ENCODE results near the gene TBC1D19.
"Not testable (repeated sequence)": the region's sequence is repeated elsewhere in the genome, so short reads cannot be mapped to it uniquely, and the experiment has no call there.

The TBC1D19 gene

DNA sequence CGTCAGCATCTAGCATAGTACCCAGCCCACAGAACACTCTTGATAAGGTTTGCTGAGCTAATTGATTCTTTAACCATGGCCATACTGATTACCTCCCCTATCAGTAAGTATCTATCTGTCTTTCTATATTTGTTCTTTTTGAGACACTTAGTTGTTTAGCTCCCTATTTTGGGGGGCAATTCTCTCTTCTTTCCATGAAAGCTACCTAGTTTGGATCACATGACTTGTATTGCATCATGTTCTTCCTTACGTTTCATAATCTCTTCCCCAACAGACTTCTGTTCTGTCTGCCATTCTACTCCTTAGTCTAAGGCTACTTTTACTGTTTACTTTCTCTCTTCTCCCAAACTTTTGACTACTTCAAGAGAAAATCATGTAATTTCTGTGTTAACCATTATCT is 39.0 kb downstream of the TBC1D19 start:
- Histone ChIP-seq H3K9ac (ENCODE audit: low read length in 2 of 2) (no peak overlapping the region), H3K27ac (ENCODE audit: low read length) (no peak overlapping the region), H3K4me3 (ENCODE audit: low read length in 2 of 2) (no peak overlapping the region), H3K4me1 (ENCODE audit: control insufficient read depth, insufficient read depth, low read length) (no peaks in the 10 kb centered on the region), H3K27me3 (ENCODE audit: control insufficient read depth in 1 of 2, insufficient read depth in 2 of 2, low read length in 2 of 2) (no peaks in the 10 kb centered on the region), H3K9me3 (ENCODE audit: control insufficient read depth in 2 of 2, low read length in 2 of 2) (no peaks in the 10 kb centered on the region), H3K36me3 (ENCODE audit: control insufficient read depth in 2 of 2, insufficient read depth in 2 of 2, low read length in 2 of 2) (no peaks in the 10 kb centered on the region)

DNA sequence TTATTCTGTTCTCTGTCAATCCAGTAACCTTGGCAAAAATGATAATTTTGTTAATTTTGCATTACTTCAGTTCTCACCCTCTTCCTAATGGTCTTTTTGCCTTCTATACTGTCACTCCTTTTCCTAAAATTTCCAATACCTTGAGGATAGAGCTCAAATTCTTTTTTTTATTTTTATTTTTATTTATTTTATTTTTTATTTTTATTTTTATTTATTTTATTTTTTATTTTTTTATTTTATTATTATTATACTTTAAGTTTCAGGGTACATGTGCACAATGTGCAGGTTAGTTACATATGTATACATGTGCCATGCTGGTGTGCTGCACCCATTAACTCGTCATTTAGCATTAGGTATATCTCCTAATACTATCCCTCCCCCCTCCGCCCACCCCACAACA is 42.8 kb downstream of the TBC1D19 start:
- H3K27me3 ChIP-seq (ENCODE audit: control insufficient read depth in 1 of 2, insufficient read depth in 2 of 2, low read length in 2 of 2); H3K4me1 ChIP-seq (ENCODE audit: control insufficient read depth, insufficient read depth, low read length); H3K4me3 ChIP-seq (ENCODE audit: low read length in 2 of 2); H3K27ac ChIP-seq (ENCODE audit: low read length); H3K36me3 ChIP-seq (ENCODE audit: control insufficient read depth in 2 of 2, insufficient read depth in 2 of 2, low read length in 2 of 2); H3K9ac ChIP-seq (ENCODE audit: low read length in 2 of 2); H3K9me3 ChIP-seq (ENCODE audit: control insufficient read depth in 2 of 2, low read length in 2 of 2): not testable (repeated sequence)

DNA sequence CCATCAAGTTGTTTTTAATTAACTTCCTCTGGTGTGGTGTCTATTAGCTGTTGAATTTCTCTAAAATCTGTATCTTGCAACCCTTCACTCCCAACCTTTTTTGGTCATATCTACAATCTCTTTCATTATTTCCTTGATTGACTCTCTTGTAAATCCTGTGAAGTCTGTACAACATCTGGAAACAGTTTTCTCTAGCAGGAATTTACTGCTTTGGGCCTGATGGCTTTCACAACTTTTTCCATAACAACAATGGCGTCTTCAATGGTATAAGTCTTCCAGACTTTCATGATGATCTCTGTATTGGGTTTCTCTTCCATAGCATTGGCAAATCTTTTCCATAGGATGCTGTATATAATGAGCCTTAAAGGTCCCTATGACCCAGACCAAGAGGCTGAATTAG is 49.0 kb downstream of the TBC1D19 start:
- Histone ChIP-seq H3K4me3 (ENCODE audit: low read length in 2 of 2) (no peak overlapping the region), H3K36me3 (ENCODE audit: control insufficient read depth in 2 of 2, insufficient read depth in 2 of 2, low read length in 2 of 2) (peaks cover 0 to 4% of the 10 kb centered on the region in 2 donors), H3K9ac (ENCODE audit: low read length in 2 of 2) (no peak overlapping the region), H3K27me3 (ENCODE audit: control insufficient read depth in 1 of 2, insufficient read depth in 2 of 2, low read length in 2 of 2) (no peaks in the 10 kb centered on the region), H3K9me3 (ENCODE audit: control insufficient read depth in 2 of 2, low read length in 2 of 2) (no peaks in the 10 kb centered on the region), H3K27ac (ENCODE audit: low read length) (no peak overlapping the region), H3K4me1 (ENCODE audit: control insufficient read depth, insufficient read depth, low read length) (no peaks in the 10 kb centered on the region)

GRCh38 chr4:26634237-26634636 is 50.4 kb downstream of the TBC1D19 start:
- Histone ChIP-seq H3K27me3 (ENCODE audit: control insufficient read depth in 1 of 2, insufficient read depth in 2 of 2, low read length in 2 of 2) (no peaks in the 10 kb centered on the region), H3K27ac (ENCODE audit: low read length) (no peak overlapping the region), H3K9ac (ENCODE audit: low read length in 2 of 2) (no peak overlapping the region), H3K4me1 (ENCODE audit: control insufficient read depth, insufficient read depth, low read length) (no peaks in the 10 kb centered on the region), H3K4me3 (ENCODE audit: low read length in 2 of 2) (no peak overlapping the region), H3K9me3 (ENCODE audit: control insufficient read depth in 2 of 2, low read length in 2 of 2) (no peaks in the 10 kb centered on the region), H3K36me3 (ENCODE audit: control insufficient read depth in 2 of 2, insufficient read depth in 2 of 2, low read length in 2 of 2) (peaks cover 0 to 9% of the 10 kb centered on the region in 2 donors)

GRCh38 chr4:26636458-26636857 is 52.6 kb downstream of the TBC1D19 start:
- no peaks in the 10 kb centered on the region for H3K4me1 ChIP-seq (ENCODE audit: control insufficient read depth, insufficient read depth, low read length)
- H3K4me3 ChIP-seq (ENCODE audit: low read length in 2 of 2), result no peak overlapping the region
- H3K9me3 ChIP-seq (ENCODE audit: control insufficient read depth in 2 of 2, low read length in 2 of 2), result no peaks in the 10 kb centered on the region
- no peak overlapping the region for H3K9ac ChIP-seq (ENCODE audit: low read length in 2 of 2)
- no peak overlapping the region for H3K27ac ChIP-seq (ENCODE audit: low read length)
- H3K27me3 ChIP-seq (ENCODE audit: control insufficient read depth in 1 of 2, insufficient read depth in 2 of 2, low read length in 2 of 2), result no peaks in the 10 kb centered on the region
- peaks cover 2 to 9% of the 10 kb centered on the region in 2 donors for H3K36me3 ChIP-seq (ENCODE audit: control insufficient read depth in 2 of 2, insufficient read depth in 2 of 2, low read length in 2 of 2)

- H3K27ac ChIP-seq (ENCODE audit: low read length); H3K27me3 ChIP-seq (ENCODE audit: control insufficient read depth in 1 of 2, insufficient read depth in 2 of 2, low read length in 2 of 2); H3K4me1 ChIP-seq (ENCODE audit: control insufficient read depth, insufficient read depth, low read length); H3K4me3 ChIP-seq (ENCODE audit: low read length in 2 of 2); H3K9ac ChIP-seq (ENCODE audit: low read length in 2 of 2); H3K9me3 ChIP-seq (ENCODE audit: control insufficient read depth in 2 of 2, low read length in 2 of 2); H3K36me3 ChIP-seq (ENCODE audit: control insufficient read depth in 2 of 2, insufficient read depth in 2 of 2, low read length in 2 of 2): not testable (repeated sequence)
These were observed 56.8 kb downstream of the TBC1D19 start for GRCh38 chr4:26640639-26641038.

DNA sequence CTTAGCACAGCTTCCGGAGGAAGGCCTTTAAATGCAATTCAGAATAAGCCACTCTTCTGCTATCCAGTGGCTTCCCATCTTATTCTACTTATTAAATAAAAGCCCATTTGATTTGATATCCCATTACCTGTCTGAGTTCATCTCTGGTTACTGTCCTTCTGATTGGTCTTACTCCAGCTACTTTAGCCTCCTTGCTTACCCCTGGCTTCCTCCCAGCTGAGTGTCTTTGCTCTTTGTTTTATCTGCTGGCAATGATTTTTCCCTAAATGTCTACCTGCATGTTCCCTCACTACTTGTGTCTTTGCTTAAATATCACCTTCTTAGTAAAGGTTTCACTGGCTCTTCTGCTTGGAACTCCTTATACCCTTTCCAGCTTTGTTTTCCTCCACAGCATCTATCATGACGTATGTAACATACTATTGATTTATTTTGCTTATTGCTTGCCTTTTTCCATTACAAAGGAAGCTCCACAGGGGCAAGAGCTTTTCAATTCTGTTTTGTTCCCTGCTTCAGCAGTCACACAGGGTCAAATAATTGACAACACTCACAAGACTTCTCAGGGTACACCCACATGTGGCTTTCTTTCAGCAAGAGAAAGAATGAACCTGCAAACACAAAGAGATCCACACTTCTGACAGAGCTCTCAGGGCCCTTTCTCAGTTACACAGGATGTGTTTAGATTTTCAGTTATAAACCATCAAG is 63.8 kb downstream of the TBC1D19 start:
- no peaks in the 10 kb centered on the region for H3K4me1 ChIP-seq (ENCODE audit: control insufficient read depth, insufficient read depth, low read length)
- H3K27me3 ChIP-seq (ENCODE audit: control insufficient read depth in 1 of 2, insufficient read depth in 2 of 2, low read length in 2 of 2), result no peaks in the 10 kb centered on the region
- H3K9me3 ChIP-seq (ENCODE audit: control insufficient read depth in 2 of 2, low read length in 2 of 2), result no peaks in the 10 kb centered on the region
- H3K9ac ChIP-seq (ENCODE audit: low read length in 2 of 2), result no peak overlapping the region
- no peaks in the 10 kb centered on the region for H3K36me3 ChIP-seq (ENCODE audit: control insufficient read depth in 2 of 2, insufficient read depth in 2 of 2, low read length in 2 of 2)
- H3K4me3 ChIP-seq (ENCODE audit: low read length in 2 of 2), result no peak overlapping the region
- no peak overlapping the region for H3K27ac ChIP-seq (ENCODE audit: low read length)

DNA sequence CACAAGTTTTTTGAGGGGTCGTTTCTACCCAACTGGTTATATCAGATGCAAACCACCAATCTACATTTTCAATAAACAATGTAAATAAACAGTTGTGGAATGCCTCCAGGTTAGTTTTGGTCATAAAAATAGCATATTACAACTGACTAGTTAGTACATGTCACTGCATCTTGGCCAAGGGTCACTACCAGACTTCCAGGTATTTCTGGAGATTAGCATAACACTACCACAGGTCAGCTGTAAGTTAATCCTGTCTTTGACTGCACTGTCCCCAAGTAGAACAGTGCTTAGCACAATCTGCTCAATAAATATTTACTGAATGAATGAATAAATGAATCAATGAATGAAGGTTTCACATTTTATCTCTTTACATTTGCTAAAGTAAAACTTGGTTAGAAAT is 64.4 kb downstream of the TBC1D19 start:
- no peak overlapping the region for H3K27ac ChIP-seq (ENCODE audit: low read length)

GRCh38 chr4:26660261-26660660 is 76.4 kb downstream of the TBC1D19 start:
- Histone ChIP-seq H3K9ac (ENCODE audit: low read length in 2 of 2) (no peak overlapping the region), H3K9me3 (ENCODE audit: control insufficient read depth in 2 of 2, low read length in 2 of 2) (no peaks in the 10 kb centered on the region), H3K4me3 (ENCODE audit: low read length in 2 of 2) (no peak overlapping the region), H3K4me1 (ENCODE audit: control insufficient read depth, insufficient read depth, low read length) (no peaks in the 10 kb centered on the region), H3K27ac (ENCODE audit: low read length) (no peak overlapping the region), H3K36me3 (ENCODE audit: control insufficient read depth in 2 of 2, insufficient read depth in 2 of 2, low read length in 2 of 2) (peaks cover 9% of the 10 kb centered on the region in 2 donors), H3K27me3 (ENCODE audit: control insufficient read depth in 1 of 2, insufficient read depth in 2 of 2, low read length in 2 of 2) (no peaks in the 10 kb centered on the region)

More for the DNA sequence above, 64.4 kb downstream of the TBC1D19 start:
- Histone ChIP-seq H3K4me3 (ENCODE audit: low read length in 2 of 2) (no peak overlapping the region), H3K36me3 (ENCODE audit: control insufficient read depth in 2 of 2, insufficient read depth in 2 of 2, low read length in 2 of 2) (no peaks in the 10 kb centered on the region), H3K9me3 (ENCODE audit: control insufficient read depth in 2 of 2, low read length in 2 of 2) (no peaks in the 10 kb centered on the region), H3K4me1 (ENCODE audit: control insufficient read depth, insufficient read depth, low read length) (no peaks in the 10 kb centered on the region), H3K9ac (ENCODE audit: low read length in 2 of 2) (no peak overlapping the region), H3K27me3 (ENCODE audit: control insufficient read depth in 1 of 2, insufficient read depth in 2 of 2, low read length in 2 of 2) (no peaks in the 10 kb centered on the region)

DNA sequence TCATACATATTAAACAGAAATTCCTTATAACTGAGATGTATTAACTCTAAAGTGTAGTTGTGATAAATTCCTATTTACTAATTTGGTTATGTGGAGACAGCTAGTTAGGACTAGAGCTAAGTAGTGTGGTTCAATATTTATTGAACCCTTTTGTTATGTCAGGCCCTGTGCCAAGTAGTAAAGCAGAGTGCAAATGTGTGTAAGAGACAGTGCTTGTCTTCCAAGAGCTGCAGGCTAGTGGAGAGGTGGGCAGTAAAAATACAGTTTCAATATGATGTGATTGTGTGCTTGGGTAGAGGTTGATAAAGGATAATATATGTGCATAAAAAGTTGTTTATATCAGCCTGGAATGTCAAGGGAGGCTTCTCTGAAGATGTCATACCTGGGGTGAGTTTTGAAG is 80.0 kb downstream of the TBC1D19 start:
- H3K36me3 ChIP-seq (ENCODE audit: control insufficient read depth in 2 of 2, insufficient read depth in 2 of 2, low read length in 2 of 2), result peaks cover 5 to 9% of the 10 kb centered on the region in 2 donors
- no peaks in the 10 kb centered on the region for H3K9me3 ChIP-seq (ENCODE audit: control insufficient read depth in 2 of 2, low read length in 2 of 2)
- H3K9ac ChIP-seq (ENCODE audit: low read length in 2 of 2), result no peak overlapping the region
- no peaks in the 10 kb centered on the region for H3K27me3 ChIP-seq (ENCODE audit: control insufficient read depth in 1 of 2, insufficient read depth in 2 of 2, low read length in 2 of 2)
- H3K27ac ChIP-seq (ENCODE audit: low read length), result no peak overlapping the region
- H3K4me1 ChIP-seq (ENCODE audit: control insufficient read depth, insufficient read depth, low read length), result no peaks in the 10 kb centered on the region
- no peak overlapping the region for H3K4me3 ChIP-seq (ENCODE audit: low read length in 2 of 2)

- Histone ChIP-seq H3K9ac (ENCODE audit: low read length in 2 of 2) (no peak overlapping the region), H3K9me3 (ENCODE audit: control insufficient read depth in 2 of 2, low read length in 2 of 2) (no peaks in the 10 kb centered on the region), H3K27ac (ENCODE audit: low read length) (no peak overlapping the region), H3K36me3 (ENCODE audit: control insufficient read depth in 2 of 2, insufficient read depth in 2 of 2, low read length in 2 of 2) (no peaks in the 10 kb centered on the region), H3K27me3 (ENCODE audit: control insufficient read depth in 1 of 2, insufficient read depth in 2 of 2, low read length in 2 of 2) (no peaks in the 10 kb centered on the region), H3K4me1 (ENCODE audit: control insufficient read depth, insufficient read depth, low read length) (no peaks in the 10 kb centered on the region), H3K4me3 (ENCODE audit: low read length in 2 of 2) (no peak overlapping the region)
These were observed 87.1 kb downstream of the TBC1D19 start for GRCh38 chr4:26670903-26671537.

Data from stomach smooth muscle (tissue), 2 donors.